ENCODE results near the gene NTRK3. TPM values are rescaled to one million over a fixed set of nuclear protein-coding genes. Genes with fewer than 3 reads are reported as not detected.

Gene NTRK3
- total and polyA plus RNA-seq, 2 of the 8 experiments (the other 6 are each of a cell fraction or from before 2014, with no cell fraction given), result 4.5 to 6.8 TPM

GRCh38 chr15:87931584-87931983 lies 325.0 kb downstream of the NTRK3 start:
- Histone ChIP-seq H3K27ac (ENCODE audit: low read depth, low read length) (no peak overlapping the region), H3K4me3 (ENCODE audit: extremely low read depth in 1 of 4, insufficient read depth in 2 of 4, low read depth in 3 of 4, low read length in 4 of 4) (no peak overlapping the region), H3K23ac (ENCODE audit: insufficient read length) (no peak overlapping the region), H4K8ac (ENCODE audit: extremely low read depth, insufficient read depth, low read length) (no peak overlapping the region), H2BK15ac (ENCODE audit: low read length) (no peak overlapping the region), H3K9ac (replicated peaks in 1 of 4; ENCODE audit: extremely low read depth in 1 of 4, low read depth in 3 of 4, low read length in 3 of 4) (no peak overlapping the region), H3K14ac (ENCODE audit: insufficient read length) (no peak overlapping the region), H2BK20ac (ENCODE audit: low read length) (no peak overlapping the region), H3K4ac (replicated peaks; ENCODE audit: insufficient read length, low read depth, low read length) (no peak overlapping the region), H4K20me1 (replicated peaks in 1 of 2; ENCODE audit: control insufficient read depth in 1 of 2, insufficient read depth in 2 of 2, low read length in 2 of 2) (no peaks in the 10 kb centered on the region), H3K79me2 (ENCODE audit: control insufficient read depth in 1 of 2, insufficient read depth in 2 of 2, low read length in 2 of 2) (no peaks in the 10 kb centered on the region), H2BK5ac (ENCODE audit: low read depth, low read length) (no peak overlapping the region), H3K36me3 (ENCODE audit: control insufficient read depth in 2 of 4, insufficient read depth in 4 of 4, low read length in 3 of 4) (no peaks in the 10 kb centered on the region), H2BK12ac (ENCODE audit: low read depth, low read length) (no peak overlapping the region), H3K56ac (replicated peaks; ENCODE audit: insufficient read length, low read depth, low read length) (no peak overlapping the region), H3K27me3 (replicated peaks in 1 of 4; ENCODE audit: control insufficient read depth in 3 of 4, extremely low read depth in 1 of 4, insufficient read depth in 3 of 4, low read length in 3 of 4) (no peaks in the 10 kb centered on the region), H3K18ac (ENCODE audit: extremely low read depth, low read length) (no peak overlapping the region), H4K91ac (replicated peaks; ENCODE audit: insufficient read length, low read length) (no peak overlapping the region), H4K5ac (ENCODE audit: insufficient read length, low read depth, low read length) (no peak overlapping the region), H3K79me1 (ENCODE audit: low read depth, low read length) (no peaks in the 10 kb centered on the region), H3K23me2 (ENCODE audit: low read depth, low read length) (no peaks in the 10 kb centered on the region), H2BK120ac (replicated peaks; ENCODE audit: low read depth, low read length) (no peak overlapping the region), H3K4me1 (replicated peaks in 1 of 4; ENCODE audit: control insufficient read depth in 3 of 4, insufficient read depth in 4 of 4, low read length in 3 of 4) (no peaks in the 10 kb centered on the region), H3K9me3 (ENCODE audit: insufficient read depth in 2 of 2, low read depth in 1 of 2, low read length in 1 of 2) (no peaks in the 10 kb centered on the region), H2AFZ (ENCODE audit: low read length) (no peak overlapping the region), H3K4me2 (ENCODE audit: insufficient read depth in 1 of 2, low read depth in 2 of 2, low read length in 2 of 2) (no peak overlapping the region), H2AK5ac (ENCODE audit: low read depth, low read length) (no peak overlapping the region)
- CTCF ChIA-PET (ENCODE audit: partially characterized antibody), result no interaction called here
- no peak for FAIRE-seq
- WGBS, 2 experiments (ENCODE audit: extremely low coverage in 1 of 2, insufficient coverage in 1 of 2, insufficient read length in 1 of 2, insufficient replicate concordance in 2 of 2, low coverage in 1 of 2, low lambda C conversion rate in 2 of 2, missing lambda C conversion rate in 1 of 2), result 88% methylated on average over 2 of the region's 2 CpGs; no CpG with 5 or more reads in 1 of the 2 experiments
- no peak for DNase-seq (ENCODE audit: low read depth in 1 of 2, low spot score in 2 of 2)
- POLR2A ChIA-PET (ENCODE audit: partially characterized antibody), result no interaction called here
- TF ChIP-seq MAX (IDR thresholded peaks at IDR 0.05) (no peak), SIX5 (IDR thresholded peaks at IDR 0.05; ENCODE audit: low read depth, low read length) (no peak), HDAC2 (IDR thresholded peaks at IDR 0.05; ENCODE audit: borderline replicate concordance in 1 of 2, low read depth in 2 of 2, low read length in 2 of 2) (no peak), SP1 (IDR thresholded peaks at IDR 0.05; ENCODE audit: low read depth, low read length) (no peak), POLR2A (IDR thresholded peaks at IDR 0.05; ENCODE audit: control extremely low read depth in 1 of 2, low read depth in 2 of 2, low read length in 2 of 2) (no peak)
